NCI-H1105 treated with DMSO at 0.1 percent for 48 hours (cell line): ENCODE results near the gene TMEM94.
"Not testable (repeated sequence)": the region's sequence is repeated elsewhere in the genome, so short reads cannot be mapped to it uniquely, and the experiment has no call there.

Experiments used
- DNase-seq: peaks from one replicate; lab custom pipeline; 2025; lab: John Stamatoyannopoulos, UW

Gene TMEM94

DNA sequence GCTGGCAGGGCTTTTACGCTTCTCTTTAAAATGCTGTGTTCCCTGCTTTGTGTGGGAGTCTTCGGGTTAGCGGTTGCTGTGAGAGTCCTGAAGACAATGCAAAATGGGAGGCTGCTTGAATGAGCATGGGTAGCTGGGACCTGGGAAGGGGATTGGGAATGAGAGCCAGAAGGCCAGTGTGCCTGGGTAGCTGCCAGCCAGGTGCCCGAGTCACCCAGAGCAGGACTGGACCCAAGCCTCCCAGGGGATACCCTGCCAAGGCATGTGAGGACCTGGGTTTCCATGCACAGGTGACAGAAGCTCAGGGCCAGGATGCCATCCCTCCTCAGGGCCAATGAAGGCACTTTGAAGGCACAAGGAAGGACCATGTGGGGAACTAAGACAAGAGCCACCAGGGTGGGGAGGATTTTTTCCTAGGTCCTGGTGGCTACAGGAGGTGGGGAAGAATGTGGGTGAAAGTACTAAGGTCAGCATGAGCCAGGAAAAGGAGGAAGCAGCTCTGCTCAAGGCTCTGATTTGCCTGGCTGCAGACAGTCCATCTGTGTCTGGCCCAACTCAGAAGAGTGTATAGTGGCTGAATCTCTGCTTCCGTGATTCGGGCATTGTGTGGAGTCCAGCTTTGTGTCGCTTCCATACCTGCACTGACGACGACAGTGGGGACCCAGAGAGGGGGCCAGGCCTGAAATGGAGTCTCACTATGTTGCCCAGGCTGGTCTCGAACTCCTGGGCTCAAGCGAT lies 20.5 kb downstream of the TMEM94 start:
- no peak for DNase-seq

DNA sequence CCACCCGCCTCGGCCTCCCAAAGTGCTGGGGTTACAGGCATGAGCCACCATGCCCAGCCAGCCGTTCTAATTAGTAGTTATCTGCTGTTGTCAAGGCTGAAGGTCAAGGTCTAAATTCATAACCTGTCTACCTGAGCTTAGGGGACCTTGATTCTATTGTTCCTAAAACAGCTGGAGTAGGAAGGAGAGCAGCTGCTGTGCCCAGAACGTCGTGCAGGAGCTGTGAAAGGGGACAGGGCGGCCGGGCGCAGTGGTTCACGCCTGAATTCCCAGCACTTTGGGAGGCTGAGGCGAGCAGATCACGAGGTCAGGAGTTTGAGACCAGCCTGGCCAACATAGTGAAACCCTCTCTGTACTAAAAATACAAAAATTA lies 21.0 kb downstream of the TMEM94 start:
- not testable (repeated sequence) for DNase-seq

DNA sequence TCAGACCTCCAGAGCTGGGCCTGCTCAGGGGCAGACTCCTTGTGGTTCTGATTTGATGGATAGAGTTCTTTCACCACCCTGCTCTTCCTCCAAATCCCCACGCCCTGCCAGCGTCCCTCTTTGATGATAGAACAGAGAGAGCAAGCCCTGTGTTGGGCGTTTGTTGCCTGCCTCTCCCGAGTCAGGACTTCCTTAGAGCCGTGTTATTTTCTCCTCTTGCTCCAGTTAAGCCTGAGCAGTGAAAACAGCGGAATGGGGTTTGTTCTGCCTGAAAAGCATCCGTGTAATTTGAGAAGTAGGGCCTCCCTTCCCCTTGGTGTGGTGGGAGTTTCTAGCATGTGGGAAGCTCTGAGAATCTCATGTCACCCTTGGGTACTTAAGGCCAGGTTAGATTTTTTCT lies 22.1 kb downstream of the TMEM94 start:
- DNase-seq, result no peak

DNA sequence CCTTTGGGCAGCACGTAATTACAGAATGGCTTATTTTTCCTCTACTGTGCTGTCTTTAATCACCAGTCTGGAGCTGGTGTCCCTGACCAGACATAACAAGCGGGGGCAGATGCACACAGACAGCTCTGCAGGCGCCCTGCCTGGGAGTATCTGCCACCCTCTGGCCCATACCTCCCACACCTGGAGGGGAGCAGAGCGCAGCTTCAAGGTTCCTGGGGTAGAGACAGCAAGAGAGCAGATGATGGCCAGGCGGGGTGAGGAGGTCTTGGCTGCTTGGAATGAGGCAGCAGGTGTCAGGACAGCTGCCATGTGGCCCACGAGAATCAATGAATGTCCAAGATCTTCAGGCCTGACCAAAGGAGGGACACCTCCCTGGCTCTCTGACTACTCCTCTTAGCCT lies 23.8 kb downstream of the TMEM94 start:
- no peak for DNase-seq

DNA sequence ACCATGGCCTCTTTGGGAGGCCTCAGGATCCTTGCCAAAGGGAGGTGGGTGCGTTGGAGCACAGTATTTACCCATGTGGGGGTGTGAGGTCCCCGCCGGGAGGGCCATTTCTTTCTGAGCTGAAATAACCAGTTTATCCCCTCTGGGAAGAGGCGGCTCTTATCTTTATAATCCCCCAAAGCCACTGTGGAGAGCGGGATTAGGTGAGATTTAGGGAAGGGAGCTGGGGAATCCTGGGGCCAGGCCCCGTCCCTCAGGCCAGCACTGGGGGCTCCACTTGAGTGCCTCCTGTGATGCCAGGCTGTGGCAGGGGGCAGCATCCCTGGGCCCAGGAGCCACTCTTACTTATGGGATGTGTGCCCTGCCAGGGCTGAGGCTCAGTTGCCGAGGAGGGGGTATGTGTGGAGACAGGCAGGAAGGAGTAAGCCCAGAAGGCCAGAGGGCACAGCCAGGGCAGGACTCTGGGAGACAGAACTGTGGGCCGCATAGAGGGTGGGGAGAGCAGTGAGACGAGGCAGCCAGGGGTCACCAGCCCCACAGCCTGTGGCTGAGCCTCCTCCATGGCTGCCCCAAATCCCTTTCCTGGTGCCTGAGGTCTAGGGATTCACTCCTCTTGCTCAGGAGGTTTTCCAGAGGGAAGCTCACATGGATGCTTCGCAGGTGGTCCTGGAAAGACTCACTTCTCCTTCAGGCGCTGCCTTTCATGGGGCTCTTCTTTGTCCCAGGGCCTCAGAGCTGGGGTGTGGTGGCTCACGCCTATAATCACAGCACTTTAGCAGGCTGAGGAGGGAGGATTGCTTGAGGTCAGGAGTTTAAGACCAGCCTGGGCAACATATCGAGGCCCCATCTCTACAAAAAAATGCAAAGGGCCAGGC lies 25.0 kb downstream of the TMEM94 start:
- no peak for DNase-seq

DNA sequence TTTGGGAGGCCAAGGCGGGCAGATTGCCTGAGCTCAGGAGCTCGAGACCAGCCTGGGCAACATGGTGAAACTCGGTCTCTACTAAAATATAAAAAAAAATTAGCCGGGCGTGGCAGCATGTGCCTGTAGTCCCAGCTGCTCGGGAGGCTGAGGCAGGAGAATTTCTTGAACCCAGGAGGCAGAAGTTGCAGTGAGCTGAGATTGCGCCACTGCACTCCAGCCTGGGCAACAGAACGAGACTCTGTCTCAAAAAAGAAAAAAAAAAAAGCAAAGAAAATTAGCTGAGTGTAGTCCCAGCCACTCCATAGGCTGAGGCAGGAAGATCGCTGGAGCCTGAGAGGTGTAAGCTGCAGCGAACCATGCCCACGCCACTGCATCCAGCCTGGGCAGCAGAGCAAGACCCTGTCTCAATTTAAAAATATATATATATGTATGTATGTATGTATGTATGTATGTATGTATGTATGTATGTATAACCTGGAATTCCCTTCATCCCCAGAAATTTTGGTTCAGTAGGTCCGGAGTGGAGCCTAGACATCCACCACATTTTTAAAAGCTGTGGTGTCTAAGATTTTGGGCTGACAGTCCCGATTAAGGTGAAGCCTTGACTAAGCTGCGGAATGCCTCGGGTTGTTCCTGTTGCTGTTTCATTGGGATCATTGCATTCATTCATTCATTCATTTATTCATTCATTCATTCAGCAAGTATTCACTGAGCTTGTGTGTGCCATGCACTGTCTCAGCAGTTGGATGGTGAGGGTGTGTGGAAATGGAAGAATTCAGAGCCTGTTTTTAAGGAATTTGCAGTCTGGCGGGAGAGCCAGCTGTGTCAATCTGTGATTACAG lies 25.9 kb downstream of the TMEM94 start:
- no peak for DNase-seq

DNA sequence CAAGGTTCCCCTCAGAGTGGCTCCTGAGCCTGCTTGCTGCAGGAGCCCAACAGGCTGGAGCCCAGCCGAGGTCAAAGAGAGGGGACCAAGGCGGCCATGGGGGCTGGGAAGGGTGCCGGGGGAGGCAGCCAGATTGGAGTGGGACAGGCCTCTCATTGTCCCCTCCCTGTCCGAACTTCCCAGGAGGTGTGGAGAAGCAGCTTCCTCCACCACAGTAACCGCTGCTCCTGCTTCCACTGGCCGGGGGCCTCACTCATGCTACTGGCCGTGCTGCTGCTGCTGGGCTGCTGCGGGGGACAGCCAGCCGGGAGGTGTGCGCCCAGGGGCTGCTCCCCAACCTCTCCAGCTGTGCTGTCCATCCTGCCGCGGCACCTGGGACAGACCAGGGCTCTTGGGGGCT lies 29.3 kb downstream of the TMEM94 start:
- no peak for DNase-seq

DNA sequence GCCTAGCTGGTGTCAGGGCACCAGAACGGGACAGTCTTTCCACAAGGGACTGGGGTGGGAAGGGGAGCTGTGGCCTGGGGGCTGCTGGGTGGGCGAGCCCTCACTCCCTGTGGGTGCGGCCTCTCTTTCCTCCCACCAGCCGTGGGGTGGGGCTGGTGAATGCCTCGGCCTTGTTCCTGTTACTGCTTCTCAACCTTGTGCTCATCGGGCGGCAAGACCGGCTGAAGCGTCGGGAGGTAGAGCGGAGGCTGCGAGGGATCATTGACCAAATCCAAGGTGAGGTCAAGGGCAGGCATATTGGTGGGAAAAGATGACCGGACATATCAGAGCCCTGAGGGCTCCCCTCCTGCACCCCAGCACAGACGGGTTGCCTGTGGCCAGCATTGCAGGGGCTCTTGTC lies 29.7 kb downstream of the TMEM94 start:
- DNase-seq, result no peak

DNA sequence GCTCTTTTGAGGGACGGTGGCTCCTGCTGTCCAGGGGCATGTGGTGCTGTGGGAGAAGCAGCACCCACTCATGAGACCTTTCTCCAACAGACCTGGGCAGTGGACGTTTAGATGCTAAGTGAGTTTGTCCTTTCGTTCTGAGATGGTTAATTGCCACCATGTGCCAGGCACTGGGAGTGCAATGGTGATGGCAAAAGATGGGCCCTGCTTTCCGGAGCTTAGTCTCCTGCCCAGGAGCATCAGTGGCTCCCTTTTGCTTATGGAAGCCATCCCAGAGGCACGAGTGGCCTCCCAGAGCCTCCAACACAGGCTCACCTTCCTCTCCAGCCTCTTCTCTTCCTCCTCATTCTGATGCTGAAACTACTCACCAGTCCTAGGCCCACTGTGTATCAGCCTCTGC lies 30.5 kb downstream of the TMEM94 start:
- DNase-seq, result no peak

DNA sequence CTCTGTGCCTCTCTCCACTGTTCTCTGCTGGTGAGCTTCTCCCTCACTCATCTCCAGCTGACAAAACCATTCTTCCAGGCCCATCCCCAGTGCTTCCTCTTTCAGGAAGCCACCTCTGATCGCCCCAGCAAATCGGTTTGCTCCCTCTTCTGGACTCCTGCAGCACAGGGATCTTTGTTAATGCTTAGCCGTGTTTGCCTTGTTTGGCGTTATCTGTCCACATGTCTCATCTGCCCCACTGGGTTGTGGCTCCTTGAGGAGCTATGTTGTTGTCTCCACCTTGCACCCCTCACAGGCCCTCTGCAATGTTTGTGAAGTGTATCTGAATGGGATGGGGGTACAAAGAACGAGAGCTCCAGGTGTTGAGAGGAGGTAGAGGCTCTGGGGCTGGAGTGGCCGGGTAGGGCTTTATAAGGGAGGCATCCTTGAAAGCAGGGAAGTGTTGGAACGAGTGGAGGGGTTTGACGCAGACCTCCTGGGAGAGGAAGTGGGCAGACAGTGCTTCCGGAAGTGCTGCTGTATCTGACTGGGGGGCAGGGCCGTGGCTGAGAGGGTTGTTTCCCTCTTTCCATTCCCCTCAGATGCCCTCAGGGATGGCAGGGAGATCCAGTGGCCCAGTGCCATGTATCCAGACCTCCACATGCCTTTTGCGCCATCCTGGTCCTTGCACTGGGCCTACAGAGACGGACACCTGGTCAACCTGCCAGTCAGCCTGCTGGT lies 31.1 kb downstream of the TMEM94 start:
- no peak for DNase-seq

DNA sequence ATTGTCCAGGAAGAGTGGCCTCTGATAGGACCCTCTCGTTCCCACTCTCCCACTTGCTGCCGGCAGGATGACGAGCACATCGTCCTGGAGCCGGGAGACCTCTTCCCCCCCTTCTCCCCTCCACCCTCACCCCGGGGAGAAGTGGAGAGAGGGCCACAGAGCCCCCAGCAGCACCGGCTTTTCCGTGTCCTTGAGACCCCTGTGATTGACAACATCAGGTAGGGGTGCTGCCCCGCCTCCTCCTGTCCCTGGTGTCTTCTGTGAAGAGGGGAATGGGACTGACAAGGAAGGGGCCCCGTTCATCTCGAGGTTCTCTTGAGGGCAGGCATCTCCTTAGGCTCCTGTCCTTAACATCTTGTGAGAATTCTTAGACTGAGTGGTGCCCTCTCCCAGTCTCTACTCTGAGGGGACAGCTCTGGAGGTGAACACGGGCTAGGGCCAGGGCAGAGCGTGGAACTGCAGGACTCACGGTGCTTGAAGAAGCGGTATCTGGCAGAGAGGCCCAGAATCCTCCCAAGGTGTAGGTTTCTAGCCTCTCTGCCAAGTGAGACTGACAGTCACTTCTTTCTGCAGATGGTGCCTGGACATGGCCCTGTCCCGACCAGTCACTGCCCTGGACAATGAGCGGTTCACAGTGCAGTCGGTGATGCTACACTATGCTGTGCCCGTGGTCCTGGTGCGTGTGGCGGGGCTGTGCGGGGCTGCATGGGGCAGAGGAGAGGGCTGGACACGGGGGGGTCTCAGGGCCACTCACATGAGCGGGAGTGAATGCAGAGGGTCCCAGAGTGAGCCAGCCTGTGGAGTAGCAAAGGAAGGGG lies 32.5 kb downstream of the TMEM94 start:
- no peak for DNase-seq

DNA sequence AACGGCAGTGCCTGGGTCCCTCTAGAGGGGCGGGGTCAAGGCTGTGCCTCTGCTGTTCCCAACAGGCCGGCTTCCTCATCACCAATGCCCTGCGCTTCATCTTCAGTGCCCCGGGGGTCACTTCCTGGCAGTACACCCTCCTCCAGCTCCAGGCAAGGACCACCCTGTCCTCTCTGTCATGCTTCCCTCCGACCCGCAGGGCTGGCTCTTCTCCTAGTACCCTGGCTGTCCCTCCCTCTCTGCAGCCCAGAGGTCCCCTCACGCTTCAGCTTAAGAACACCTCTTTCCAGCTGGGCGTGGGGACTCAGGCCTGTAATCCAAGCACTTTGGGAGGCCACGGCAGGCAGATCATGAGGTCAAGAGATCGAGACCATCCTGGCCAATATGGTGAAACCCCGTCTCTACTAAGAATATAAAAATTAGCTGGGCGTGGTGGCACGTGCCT lies 33.1 kb downstream of the TMEM94 start:
- no peak for DNase-seq

DNA sequence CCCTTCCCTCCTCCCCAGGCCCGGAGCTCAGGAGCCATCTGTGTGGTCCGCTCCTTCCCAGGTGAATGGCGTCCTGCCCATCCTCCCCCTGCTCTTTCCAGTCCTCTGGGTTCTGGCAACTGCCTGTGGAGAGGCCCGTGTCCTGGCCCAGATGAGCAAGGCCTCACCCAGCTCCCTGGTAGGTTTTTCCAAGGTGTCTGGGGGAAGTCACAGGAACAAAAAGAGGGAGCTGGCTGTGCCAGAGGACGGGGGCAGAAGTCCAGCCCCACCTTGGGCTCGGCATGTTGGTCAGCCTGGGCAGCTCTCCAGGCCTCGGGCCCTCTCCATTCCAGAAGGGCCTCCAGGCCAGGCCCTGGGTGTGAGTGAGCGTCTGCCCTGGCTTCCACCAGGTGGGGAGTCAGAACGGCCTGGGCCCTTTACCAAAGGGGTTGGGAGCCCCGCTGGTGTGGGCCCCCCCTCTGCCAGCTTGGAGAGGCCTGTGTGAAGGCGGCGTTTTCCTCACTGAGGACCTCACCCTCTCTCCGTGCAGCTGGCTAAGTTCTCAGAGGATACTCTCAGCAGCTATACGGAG lies 33.8 kb downstream of the TMEM94 start:
- no peak for DNase-seq

DNA sequence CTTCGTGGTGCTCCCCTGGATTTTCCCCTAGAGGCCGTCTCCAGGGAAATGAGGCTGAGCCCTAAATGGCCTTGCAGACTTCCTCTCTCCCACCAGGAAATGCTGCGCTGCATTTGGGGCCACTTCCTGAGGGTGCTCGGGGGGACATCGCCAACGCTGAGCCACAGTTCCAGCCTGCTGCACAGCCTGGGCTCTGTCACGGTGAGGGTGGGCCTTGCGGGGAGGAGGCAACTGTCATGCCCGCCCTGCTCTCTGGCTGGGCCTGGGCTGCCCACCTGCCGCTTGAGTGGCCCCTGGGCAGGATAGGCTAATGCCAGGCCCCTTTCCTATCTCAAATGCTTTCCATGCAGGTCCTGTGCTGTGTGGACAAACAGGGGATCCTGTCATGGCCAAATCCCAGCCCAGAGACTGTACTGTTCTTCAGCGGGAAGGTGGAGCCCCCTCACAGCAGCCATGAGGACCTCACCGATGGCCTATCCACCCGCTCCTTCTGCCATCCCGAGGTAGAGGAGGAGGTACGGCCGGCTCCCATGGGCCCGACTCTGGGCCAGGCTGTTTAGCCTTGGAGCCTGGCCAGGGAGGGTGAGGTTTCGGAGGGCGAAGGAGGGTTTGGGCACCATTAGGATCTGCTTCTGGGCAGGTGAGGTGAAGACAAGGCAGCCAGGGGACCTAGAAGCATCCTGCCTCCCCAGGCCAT lies 34.7 kb downstream of the TMEM94 start:
- DNase-seq, result no peak

DNA sequence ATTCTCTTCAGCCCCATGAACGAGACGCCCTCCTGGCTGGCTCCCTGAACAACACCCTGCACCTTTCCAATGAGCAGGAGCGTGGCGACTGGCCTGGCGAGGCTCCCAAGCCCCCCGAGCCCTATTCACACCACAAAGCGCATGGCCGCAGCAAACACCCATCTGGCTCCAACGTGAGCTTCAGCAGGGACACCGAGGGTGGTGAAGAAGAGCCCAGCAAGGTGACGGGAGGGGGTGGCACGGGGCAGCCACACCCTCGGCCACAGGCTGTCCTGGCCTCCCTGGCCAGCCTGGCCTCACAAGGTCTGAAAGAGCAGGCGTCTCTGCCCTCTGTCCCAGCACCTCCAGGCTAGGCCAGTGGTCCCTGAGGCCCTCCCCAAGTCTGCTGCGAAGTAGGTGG lies 35.2 kb downstream of the TMEM94 start:
- DNase-seq, result no peak

DNA sequence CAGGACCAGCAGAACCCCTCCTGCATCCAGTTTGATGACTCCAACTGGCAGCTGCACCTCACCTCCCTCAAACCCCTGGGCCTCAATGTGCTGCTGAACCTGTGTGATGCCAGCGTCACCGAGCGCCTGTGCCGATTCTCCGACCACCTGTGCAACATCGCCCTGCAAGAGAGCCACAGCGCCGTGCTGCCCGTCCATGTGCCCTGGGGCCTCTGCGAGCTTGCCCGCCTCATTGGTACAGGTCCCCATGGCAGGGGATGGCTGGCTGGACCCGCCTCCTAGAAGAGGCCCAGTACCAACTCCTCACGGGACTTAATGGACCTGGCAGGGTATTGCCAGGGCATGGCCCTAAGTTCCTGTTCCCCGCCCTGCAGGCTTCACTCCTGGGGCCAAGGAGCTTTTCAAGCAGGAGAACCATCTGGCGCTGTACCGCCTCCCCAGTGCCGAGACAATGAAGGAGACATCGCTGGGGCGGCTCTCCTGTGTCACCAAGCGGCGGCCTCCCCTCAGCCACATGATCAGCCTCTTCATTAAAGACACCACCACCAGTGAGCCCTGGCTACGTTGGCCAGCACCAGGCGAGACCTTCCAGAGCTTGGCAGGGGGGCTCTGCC lies 36.2 kb downstream of the TMEM94 start:
- DNase-seq, result no peak

DNA sequence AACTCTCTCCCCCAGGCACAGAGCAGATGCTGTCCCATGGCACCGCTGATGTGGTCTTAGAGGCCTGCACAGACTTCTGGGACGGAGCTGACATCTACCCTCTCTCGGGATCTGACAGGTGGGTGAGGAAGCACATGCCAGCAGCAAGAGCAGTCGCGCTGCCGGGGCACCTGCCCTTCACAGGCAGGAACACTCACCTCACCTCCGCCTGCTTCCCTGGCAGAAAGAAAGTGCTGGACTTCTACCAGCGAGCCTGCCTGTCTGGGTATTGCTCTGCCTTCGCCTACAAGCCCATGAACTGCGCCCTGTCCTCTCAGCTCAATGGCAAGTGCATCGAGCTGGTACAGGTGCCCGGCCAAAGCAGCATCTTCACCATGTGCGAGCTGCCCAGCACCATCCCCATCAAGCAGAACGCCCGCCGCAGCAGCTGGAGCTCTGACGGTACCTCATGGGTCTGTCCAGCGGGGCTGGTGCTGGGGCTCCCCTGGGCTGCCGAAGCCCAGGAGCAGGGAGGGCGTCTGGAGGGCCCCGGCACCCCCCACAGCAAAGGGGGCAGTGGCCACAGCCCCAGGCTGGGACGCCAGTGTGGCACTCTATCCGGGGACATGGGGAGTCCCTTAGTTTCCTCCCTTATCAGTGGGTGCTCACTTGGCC lies 37.2 kb downstream of the TMEM94 start:
- no peak for DNase-seq

DNA sequence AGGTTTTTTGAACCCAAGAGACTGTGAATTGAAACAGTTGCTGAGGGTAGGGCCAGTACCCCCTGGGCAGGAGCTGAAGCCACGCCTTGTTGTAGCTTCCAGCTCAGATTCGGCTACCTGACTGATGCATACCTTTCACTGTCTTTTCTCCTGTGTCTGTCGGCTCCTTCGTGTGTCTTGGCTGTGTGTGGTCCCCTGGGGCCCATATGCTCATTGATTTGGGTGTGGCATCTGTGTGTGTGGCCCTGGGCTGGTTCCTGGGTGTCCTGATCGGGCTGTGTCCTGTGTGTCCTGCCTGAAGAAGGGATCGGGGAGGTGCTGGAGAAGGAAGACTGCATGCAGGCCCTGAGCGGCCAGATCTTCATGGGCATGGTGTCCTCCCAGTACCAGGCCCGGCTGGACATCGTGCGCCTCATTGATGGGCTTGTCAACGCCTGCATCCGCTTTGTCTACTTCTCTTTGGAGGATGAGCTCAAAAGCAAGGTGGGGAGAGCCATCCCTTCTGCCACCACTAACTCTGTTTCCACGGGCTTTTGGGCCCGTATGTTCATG lies 38.0 kb downstream of the TMEM94 start:
- DNase-seq, result no peak

DNA sequence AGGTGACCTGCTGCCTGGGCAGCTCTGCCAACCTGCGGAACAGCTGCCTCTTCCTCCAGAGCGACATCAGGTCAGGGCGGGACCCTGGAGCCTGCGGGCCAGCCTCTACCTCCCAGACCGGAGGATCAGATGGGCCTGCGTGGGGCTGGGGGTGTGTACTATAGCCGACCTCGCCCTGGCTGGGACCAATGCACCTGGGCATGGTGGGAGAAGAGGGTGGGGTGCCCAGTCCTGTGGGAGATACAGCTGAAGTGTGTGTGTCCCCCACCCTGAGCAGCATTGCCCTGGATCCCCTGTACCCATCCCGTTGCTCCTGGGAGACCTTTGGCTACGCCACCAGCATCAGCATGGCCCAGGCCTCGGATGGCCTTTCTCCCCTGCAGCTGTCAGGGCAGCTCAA lies 39.6 kb downstream of the TMEM94 start:
- DNase-seq, result no peak
